CMK (cell line): ENCODE results near the gene METTL22.

Experiments used
- DNase-seq: peaks from one replicate; pipeline ENCODE4 v3.0.0-alpha.2; 2010; ENCODE audit warnings: low read depth

Gene METTL22

DNA sequence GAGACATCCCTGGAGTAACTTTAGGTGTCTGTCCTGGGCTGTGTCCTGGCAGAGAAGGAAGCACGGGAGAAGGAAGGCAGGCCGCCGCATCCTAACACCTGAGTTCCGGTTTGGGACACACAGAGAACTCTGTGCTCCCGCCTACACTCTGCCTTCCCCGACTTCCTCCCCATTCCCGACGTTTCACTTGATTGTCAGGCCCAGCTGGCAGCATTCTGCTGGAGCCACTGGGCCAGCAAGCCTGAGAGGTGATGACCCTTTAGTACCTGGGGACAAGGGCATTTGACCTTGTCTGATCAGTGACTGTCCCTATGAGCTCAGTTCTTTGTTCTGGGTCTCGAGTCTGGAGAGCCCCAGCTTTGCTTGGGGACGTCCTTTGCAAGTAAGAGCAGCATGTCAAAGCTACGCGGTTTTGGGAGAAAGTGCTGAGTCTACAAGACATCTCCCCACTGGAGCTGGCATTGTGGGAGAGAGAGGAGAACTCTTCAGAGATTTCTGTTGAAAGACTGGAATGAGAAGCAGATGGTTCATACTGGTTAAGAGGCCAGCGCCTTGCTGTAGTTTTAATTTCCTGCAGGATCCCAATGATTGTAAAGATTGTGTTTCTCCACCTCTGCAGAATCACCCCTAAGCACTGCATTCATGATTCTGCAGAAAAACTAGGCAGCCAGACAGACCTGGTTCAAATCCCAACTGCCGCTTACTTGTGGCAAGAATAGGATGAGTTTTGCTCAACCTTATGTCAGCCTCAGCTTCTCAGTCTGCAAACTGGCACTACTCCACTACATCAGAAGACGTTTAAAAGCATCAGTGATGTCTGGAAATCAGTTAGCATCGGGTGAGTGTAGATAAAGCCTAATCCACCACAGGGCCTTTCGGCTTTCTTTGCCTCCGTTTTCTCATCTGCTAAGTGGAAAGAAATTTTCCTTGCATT, 73.6 kb downstream of the METTL22 start:
- DNase-seq = no peak

DNA sequence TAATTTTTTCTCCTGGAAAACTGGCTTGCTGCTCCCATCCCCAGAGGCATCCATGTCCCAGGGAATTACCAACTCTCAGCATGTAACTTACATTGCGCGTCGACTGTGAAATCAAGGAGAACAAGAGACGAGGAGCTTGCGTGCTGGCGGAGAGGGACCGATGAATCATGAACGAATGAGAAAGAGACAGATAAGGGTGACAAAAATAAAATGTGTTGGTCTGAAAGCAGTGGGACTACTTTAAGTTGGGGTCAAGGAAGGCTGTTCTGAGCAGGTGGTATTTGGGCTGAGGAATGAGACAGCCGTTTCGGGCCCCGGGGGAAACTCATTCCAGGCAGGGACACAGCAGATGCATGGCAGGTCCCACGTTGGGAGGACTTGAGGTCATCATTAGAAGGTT, 75.4 kb downstream of the METTL22 start:
- DNase-seq = no peak

DNA sequence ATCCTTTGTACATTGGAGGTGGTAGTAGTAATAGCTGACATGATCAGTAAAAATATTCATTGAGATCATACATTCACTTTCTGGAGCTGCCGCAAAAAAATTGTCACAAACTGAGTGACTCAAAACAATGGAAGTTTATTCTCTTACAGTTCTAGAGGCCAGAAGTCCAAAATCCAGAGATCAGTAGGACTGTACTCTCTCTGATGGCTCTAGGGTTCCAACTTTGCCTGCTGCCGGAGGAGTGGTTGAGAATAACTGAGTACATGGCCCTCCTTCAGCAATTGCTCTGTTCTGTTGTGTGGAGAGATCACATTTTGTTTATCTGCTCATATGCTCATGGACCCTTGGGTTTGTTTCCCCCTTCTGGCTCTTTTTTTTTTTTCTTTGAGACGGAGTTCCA, 76.5 kb downstream of the METTL22 start:
- DNase-seq = no peak
